ENCODE data around the gene POU6F2.

Gene POU6F2

GRCh38 chr7:39515534-39516228 lies 538.0 kb downstream of the POU6F2 start:
- TF ChIP-seq JUND (IDR thresholded peaks at IDR 0.05; ENCODE audit: low read depth), result no peak
- in situ Hi-C loops (cut with HindIII; ENCODE audit: low pct_unique_long_range_greater_than_20kb, low sequenced_read_pairs), result no loop called here
- no peak for DNase-seq (ENCODE audit: low read depth in 1 of 2, low spot score in 1 of 2)

- in situ Hi-C loops (cut with HindIII; ENCODE audit: low pct_unique_long_range_greater_than_20kb, low sequenced_read_pairs), result no loop called here
- no peak for TF ChIP-seq JUND (IDR thresholded peaks at IDR 0.05; ENCODE audit: low read depth)
- DNase-seq (ENCODE audit: low read depth in 1 of 2, low spot score in 1 of 2), result no peak
Measured at GRCh38 chr7:39516498-39516897, 538.8 kb downstream of the POU6F2 start.

DNA sequence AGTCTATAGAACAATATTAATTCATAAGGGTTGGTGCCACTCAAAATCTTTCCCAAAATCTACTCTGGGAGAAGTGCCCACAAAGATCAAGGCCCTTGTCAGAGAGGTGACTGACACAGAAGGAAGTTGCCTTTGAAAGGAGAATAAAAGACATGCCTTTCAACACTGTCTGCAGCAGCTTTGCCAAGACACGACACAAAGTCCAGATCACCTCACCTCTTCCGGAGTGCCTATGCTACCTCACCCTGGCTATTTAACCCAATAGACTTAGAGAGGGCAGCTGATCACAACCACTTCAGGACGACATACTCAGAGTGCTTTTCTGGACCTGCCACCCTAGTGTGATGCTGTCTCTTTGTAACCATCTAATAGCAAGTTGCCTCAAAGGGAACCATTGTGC lies 539.5 kb downstream of the POU6F2 start:
- no peak for DNase-seq (ENCODE audit: low read depth in 1 of 2, low spot score in 1 of 2)
- no peak for TF ChIP-seq JUND (IDR thresholded peaks at IDR 0.05; ENCODE audit: low read depth)
- in situ Hi-C loops (cut with HindIII; ENCODE audit: low pct_unique_long_range_greater_than_20kb, low sequenced_read_pairs), result no loop called here

Measured in T47D (cell line).